SK-N-MC (cell line): ENCODE results near the gene KCNH1.

Experiments used
- EZH2 ChIP-seq: fragments of 200-600 bp; sonication (generic); IDR thresholded peaks from one replicate; pipeline ENCODE4 v1.6.1; 2017; ENCODE audit warnings: antibody characterized with exemption
- FOXP2 ChIP-seq: optimal IDR thresholded peaks from 2 replicates; pipeline ENCODE3; 2011; ENCODE audit warnings: mild to moderate bottlenecking, moderate library complexity; ENCODE audit not compliant: insufficient read depth; ENCODE audit errors: extremely low read length, control extremely low read depth
- POLR2AphosphoS5 ChIP-seq: IDR thresholded peaks from 2 replicates; pipeline ENCODE4 v1.6.1; 2012; ENCODE audit warnings: mild to moderate bottlenecking, low read depth, low read length, borderline replicate concordance

DNA sequence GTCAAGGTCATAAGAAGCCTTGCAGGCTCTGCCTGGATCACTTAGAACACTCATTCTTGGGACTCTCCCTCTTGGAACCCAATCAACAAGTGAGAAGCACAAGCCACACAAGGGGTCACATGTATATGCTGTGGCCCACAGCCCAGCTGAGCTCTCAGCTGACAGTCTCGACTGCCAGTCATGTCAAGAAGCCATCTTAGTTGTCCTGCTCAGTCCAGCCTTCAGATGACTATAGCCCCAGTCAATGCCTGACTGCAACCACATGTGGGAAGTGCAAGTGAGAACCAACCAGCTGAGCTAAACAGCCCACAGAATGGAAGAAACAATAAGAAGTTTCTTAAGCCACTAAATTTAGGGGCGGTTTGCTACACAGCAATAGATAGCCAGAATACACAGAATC lies 356.0 kb downstream of the KCNH1 start:
- TF ChIP-seq POLR2AphosphoS5 (no peak), EZH2 (no peak), FOXP2 (no peak)
